K562 (cell line): Measurements from ENCODE around the gene CARS2. TPM values are rescaled to one million over a fixed set of nuclear protein-coding genes. Genes with fewer than 3 reads are reported as not detected.

ENCODE experiments used
- ATF3 ChIP-seq, 2 experiments: fragments of 450-650 bp in 1 of 2; sonication (generic) in 1 of 2; formaldehyde crosslinking in 1 of 2; IDR thresholded peaks in 1 of 2; conservative IDR thresholded peaks in 1 of 2; 2 replicates each; pipeline versions ENCODE4 v1.6.1 to v1.8.1; 2016 to 2023; ENCODE audit warnings: mild to moderate bottlenecking in 2 of 2, moderate library complexity in 2 of 2, inconsistent platforms in 1 of 2, missing genetic modification reagents in 1 of 2
- ATF7 ChIP-seq: fragments of 450-650 bp; IDR thresholded peaks from 2 replicates; pipeline ENCODE4 v1.7.1; 2014; ENCODE audit warnings: mild to moderate bottlenecking, moderate library complexity
- CBFA2T2 ChIP-seq: fragments of 450-650 bp; conservative IDR thresholded peaks from 2 replicates; pipeline ENCODE4 v1.6.1; 2017; ENCODE audit warnings: mild to moderate bottlenecking
- CREBBP ChIP-seq: IDR thresholded peaks from one replicate; pipeline ENCODE4 v1.6.1; 2012; ENCODE audit warnings: low read depth, mild to moderate bottlenecking, control low read depth, inconsistent platforms, low read length
- CTBP1 ChIP-seq: fragments of 450-650 bp; IDR thresholded peaks from 2 replicates; pipeline ENCODE4 v1.6.1; 2016; ENCODE audit warnings: borderline replicate concordance
- FOS ChIP-seq: IDR thresholded peaks from 3 replicates; pipeline ENCODE4 v1.6.1; 2011; ENCODE audit not compliant: insufficient read length; ENCODE audit errors: extremely low read depth
- FOXJ2 ChIP-seq: fragments of 200-800 bp; sonication (Bioruptor generic); IDR thresholded peaks from 2 replicates; pipeline ENCODE4 v1.6.1; 2016; ENCODE audit warnings: missing genetic modification characterization, missing compliant biosample characterization
- FOXK1 ChIP-seq: sonication (generic); formaldehyde crosslinking; IDR thresholded peaks from 2 replicates; pipeline ENCODE4 v1.8.0; 2022; ENCODE audit warnings: missing genetic modification reagents, mild to moderate bottlenecking, borderline replicate concordance
- MGA ChIP-seq: fragments of 450-650 bp; IDR thresholded peaks from 2 replicates; pipeline ENCODE4 v1.6.1; 2016; ENCODE audit warnings: mild to moderate bottlenecking, moderate library complexity
- MLX ChIP-seq, 2 experiments: fragments of 450-650 bp in 1 of 2; sonication (generic) in 1 of 2; formaldehyde crosslinking; conservative IDR thresholded peaks; 2 replicates each; pipeline versions ENCODE4 v1.4.0 to v1.8.1; 2020 to 2022; ENCODE audit warnings: mild to moderate bottlenecking in 1 of 2, missing genetic modification reagents in 1 of 2
- PML ChIP-seq: IDR thresholded peaks from 2 replicates; pipeline ENCODE4 v1.6.1; 2012; ENCODE audit warnings: low read length, inconsistent platforms
- POLR2A ChIP-seq: fragments of 450-650 bp; conservative IDR thresholded peaks from 2 replicates; pipeline ENCODE4 v1.6.1; 2016
- SETDB1 ChIP-seq: IDR thresholded peaks from one replicate; pipeline ENCODE4 v1.6.1; 2012; ENCODE audit warnings: low read length, control low read depth, inconsistent platforms
- SOX6 ChIP-seq: fragments of 450-650 bp; IDR thresholded peaks from 2 replicates; pipeline ENCODE4 v1.6.1; 2014; ENCODE audit warnings: mild to moderate bottlenecking
- ZNF133 ChIP-seq: fragments of 250-450 bp; sonication (Bioruptor Pico); IDR thresholded peaks from 2 replicates; pipeline ENCODE4 v1.4.0; 2020; ENCODE audit warnings: mild to moderate bottlenecking
- ZNF79 ChIP-seq: fragments of 250-450 bp; sonication (Bioruptor Pico); IDR thresholded peaks from 2 replicates; pipeline ENCODE4 v1.4.0; 2020; ENCODE audit warnings: low read depth, mild to moderate bottlenecking, moderate library complexity
- polyA plus RNA-seq, 8 experiments: library from polyadenylated mRNA; depleted of rRNA in 4 of 8; stranded (reverse) in 5 of 8; unstranded in 3 of 8; fragments of >200 nt; fragmentation: Nextera tagmentation in 2 of 8; fragmentation: Illumina TruSeq in 1 of 8; extraction: Ambion mirVana in 2 of 8; extraction: Trizol in 1 of 8; gene quantifications; 2 replicates each; pipeline versions ENCODE4 v1.2.1 to v1.2.3, GENCODE V29; 2011 to 2014; ENCODE audit warnings: inconsistent platforms in 1 of 8, missing spikeins in 1 of 8
- total RNA-seq, 7 experiments: library from RNA; depleted of rRNA in 6 of 7; stranded (reverse); fragments of >200 nt in 6 of 7; fragmentation: Illumina TruSeq in 2 of 7; extraction: Trizol in 2 of 7; gene quantifications; 2 replicates each; pipeline versions ENCODE4 v1.2.1 to v1.2.3, GENCODE V29; 2011 to 2021; ENCODE audit warnings: low replicate concordance in 1 of 7

The CARS2 gene
- total and polyA plus RNA-seq, 9 of the 15 experiments (the other 6 are each of a cell fraction or from before 2014, with no cell fraction given) = 1.7 to 37.4 (median 30.5) TPM

GRCh38 chr13:110617321-110618072, 88.4 kb downstream of the CARS2 start (continued):
- TF ChIP-seq PML (0 out of 2 replicates have a peak, but pooled peaks have one; percentile 24), CBFA2T2 (peak; percentile 15; the same call in 1 of the 2 replicates), SETDB1 (no peak), MGA (no peak), CREBBP (no peak), FOS (no peak), MLX (CRISPR knock-in tag; conservative IDR thresholded peaks at IDR 0.05) (no peak), ATF3 (IDR thresholded peaks at IDR 0.05) (peak; percentile 68), ATF3 (CRISPR knock-in tag; conservative IDR thresholded peaks at IDR 0.05) (no peak), POLR2A (no peak), FOXK1 (CRISPR knock-in tag) (no peak), CTBP1 (no peak), ZNF79 (CRISPR knock-in tag) (no peak), SOX6 (no peak), ZNF133 (CRISPR knock-in tag) (no peak), ATF7 (peak; percentile 72; the same call in 1 of the 2 replicates), FOXJ2 (tag) (no peak)
